ENCODE measurements around the gene TMEM184B.

DNA sequence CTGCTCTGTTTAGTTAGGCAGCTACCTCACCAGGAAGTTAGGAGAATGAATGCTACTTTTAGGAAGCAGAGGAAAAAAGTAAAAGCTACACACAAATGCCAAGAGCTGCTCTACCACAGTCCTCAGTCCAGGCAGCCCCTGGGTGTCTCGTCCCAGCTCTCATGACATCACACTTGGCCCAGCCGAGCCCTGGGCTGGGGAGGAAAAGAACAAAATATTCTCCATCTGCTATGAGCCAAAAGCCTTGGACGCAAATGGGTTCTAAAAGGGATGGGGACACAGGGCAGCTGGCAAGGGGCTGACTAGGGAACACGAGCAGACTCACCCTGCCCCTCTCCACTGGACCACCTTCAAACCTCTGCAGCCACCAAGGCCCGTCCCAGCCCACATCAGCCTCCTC, 26.1 kb downstream of the TMEM184B start:
- TF ChIP-seq YY1 (IDR thresholded peaks at IDR 0.05; ENCODE audit: insufficient read depth, insufficient read length), result no peak
- no peak for TF ChIP-seq ZNF274 (IDR thresholded peaks at IDR 0.05; ENCODE audit: low read depth, low read length)

All from NT2/D1 (cell line).